ENCODE data around the gene CDC34.

- no peak for TF ChIP-seq CTCF (IDR thresholded peaks at IDR 0.05)
- no peak for TF ChIP-seq POLR2AphosphoS5 (IDR thresholded peaks at IDR 0.05; ENCODE audit: low read depth, low read length)
- no peak for TF ChIP-seq REST (IDR thresholded peaks at IDR 0.05; ENCODE audit: insufficient read depth in 1 of 2, low read depth in 2 of 2, low read length in 1 of 2)
- no peak for TF ChIP-seq SIN3A (IDR thresholded peaks at IDR 0.05; ENCODE audit: borderline replicate concordance, insufficient read depth, low read depth, low read length)
Measured at GRCh38 chr19:504616-505015, 26.9 kb upstream of the CDC34 start.
